ACHN (cell line): Measurements from ENCODE around the gene ING4.
"Not testable (repeated sequence)": the region's sequence is repeated elsewhere in the genome, so short reads cannot be mapped to it uniquely, and the experiment has no call there.

Experiments used
- DNase-seq: peaks from one replicate; pipeline ENCODE4 v3.0.0-alpha.2; 2015
- in situ Hi-C: cut with HindIII; loops from 2 replicates; pipeline ENCODE4 v1.10.0; 2017; ENCODE audit warnings: low sequenced_read_pairs, low pct_ligation_motif_present, low pct_unique_long_range_greater_than_20kb

The ING4 gene

DNA sequence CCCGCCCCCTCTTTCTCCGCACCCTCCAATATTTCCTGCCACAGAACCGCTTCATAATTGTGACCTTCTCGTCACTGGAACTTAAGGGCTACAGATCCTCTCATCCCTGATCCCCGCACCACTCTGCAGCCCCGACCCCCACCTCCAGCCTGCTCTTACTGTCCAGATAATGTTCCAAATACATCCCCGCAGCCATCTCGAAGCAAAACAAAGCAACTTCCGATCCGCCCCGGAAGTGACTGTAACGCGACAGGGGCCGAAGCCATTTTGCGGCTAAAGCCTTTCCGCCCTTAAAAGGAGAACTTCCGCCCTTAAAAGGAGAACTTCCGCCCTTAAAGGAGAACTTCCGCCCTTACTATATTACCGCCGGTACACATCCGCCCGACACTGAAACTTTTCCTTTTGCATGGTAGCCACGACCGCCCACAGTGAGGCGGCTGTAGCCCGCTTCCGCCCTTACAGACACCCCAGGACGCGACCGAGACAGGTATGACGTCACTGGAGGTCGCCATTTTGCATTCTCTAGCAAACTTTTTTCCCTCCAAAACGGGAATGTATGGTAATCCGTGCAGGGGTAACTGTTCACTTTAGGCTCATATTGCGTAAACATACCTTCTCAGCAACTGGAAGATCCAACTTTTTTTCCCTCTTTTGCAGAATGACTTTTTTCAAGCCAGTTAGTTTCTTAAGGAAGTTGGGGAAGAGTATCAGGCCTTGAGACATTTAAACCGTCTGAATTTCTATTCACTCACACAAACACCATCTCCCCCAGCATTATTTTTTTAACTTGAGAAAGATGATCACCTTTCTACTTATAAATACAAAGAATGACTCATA is at the start of gene ING4:
Gene ING4, minus strand, starts transcription at position 214 of the 837 bp plus-strand sequence. Its CDS starts 18 bp downstream, at position 196.
- in situ Hi-C loops, result no loop called here
- peak; percentile 100 for DNase-seq

DNA sequence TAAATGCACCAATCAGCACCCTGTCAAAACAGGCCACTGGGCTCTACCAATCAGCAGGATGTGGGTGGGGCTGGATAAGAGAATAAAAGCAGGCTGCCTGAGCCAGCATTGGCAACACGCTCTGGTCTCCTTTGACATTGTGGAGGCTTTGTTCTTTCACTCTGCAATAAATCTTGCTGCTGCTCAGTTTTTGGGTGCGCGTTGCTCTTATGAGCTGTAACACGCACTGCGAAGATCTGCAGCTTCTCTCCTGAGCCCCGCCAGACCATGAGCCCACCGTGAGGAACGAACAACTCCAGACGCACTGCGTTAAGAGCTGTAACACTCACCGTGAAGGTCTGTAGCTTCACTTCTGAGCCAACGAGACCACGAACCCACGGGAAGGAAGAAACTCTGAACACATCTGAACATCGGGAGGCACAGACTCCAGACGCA is 46.1 kb upstream of the ING4 start:
- no peak for DNase-seq
- in situ Hi-C loops, result no loop called here

DNA sequence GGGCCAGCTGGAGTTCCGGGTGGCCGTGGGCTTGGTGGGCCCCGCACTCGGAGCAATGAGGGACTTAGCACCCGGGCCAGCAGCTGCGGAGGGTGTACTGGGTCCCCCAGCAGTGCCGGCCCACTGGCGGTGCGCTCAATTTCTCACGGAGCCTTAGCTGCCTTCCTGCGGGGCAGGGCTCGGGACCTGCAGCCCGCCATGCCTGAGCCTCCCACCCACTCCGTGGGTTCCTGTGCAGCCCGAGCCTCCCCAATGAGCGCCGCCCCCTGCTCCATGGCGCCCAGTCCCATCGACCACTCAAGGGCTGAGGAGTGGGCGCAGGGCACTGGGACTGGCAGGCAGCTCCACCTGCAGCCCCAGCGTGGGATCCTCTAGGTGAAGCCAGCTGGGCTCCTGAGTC is 45.4 kb upstream of the ING4 start:
- DNase-seq, in situ Hi-C loops: not testable (repeated sequence)

DNA sequence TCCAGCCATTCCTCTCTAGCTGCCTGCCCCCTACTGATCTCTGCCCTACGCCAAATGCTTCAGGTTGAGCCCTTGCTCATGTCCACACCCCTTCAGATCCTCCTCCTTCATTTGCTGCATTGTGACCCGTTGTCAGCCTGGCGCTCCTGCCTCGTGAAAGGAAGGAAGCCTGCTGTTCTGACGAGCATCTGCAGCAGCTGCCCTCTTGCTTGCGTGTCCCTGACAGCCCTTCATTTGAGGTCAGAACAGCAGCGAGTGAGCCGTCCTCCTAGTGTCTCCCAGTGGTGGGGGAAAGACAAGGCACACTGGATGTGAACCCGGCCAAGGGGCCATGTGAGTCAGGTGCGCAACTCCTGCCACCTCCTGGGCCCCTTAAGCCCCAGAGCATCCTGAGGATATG is 40.7 kb upstream of the ING4 start:
- no peak for DNase-seq
- in situ Hi-C loops, result no loop called here

DNA sequence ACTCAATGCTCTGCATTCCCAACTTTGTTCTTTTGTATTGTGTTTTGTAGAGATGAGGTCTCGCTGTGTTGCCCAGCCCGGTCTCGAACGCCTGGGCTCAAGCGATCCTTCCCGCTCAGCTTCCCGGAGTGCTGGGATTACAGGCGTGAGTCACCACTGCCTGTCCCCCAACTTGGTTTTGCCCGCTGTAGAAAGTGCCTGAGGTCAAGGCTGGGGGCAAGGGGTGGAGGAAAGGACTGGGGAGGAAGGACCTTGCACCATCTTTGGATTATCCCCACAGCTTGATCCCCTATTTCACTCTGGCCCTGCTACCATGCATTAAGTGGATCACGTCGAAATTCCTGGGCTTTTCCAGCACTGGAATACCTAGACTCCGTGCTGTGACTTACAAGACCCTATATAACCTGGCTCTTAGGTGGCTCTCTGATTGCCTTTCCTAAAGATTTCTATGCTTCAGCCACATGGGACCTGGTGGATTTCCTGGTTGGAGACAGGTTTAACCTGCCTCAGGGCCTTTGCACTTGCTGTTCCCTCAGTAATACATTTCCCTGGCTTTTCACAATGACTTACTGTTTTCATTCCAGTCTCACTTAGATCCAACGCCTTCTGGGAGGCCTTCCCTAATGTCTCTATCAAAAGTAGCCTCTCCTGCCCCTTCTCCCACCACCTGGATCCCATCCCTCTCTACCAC is 38.3 kb upstream of the ING4 start:
- no peak for DNase-seq
- in situ Hi-C loops, result no loop called here

DNA sequence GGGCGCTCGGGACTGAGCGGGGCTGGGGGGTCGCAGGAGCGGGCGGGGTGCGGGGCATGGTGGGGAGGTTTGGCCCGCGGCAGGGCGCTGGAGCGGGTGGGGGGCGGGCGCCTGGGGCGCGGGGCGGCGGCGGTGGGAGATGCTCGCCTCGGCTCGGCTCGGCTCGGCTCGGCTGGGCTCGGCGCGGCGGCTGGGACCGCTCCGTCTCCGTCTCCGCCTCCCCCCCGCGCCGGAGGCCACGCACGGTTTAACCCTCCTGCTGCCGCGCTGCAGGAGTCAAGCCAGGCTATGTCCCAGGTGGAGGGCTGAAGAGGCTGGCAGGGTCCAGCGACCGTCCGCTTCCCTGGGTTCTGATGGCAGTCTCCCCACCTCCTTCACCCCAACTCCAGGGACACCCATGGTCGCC is 37.7 kb upstream of the ING4 start, which contains the start of gene PIANP:
Gene PIANP, minus strand, starts transcription at position 170 of the 406 bp plus-strand sequence. CDS start 2,754 bp downstream, outside the sequence.
- DNase-seq, result peak; percentile 49
- in situ Hi-C loops, result no loop called here

DNA sequence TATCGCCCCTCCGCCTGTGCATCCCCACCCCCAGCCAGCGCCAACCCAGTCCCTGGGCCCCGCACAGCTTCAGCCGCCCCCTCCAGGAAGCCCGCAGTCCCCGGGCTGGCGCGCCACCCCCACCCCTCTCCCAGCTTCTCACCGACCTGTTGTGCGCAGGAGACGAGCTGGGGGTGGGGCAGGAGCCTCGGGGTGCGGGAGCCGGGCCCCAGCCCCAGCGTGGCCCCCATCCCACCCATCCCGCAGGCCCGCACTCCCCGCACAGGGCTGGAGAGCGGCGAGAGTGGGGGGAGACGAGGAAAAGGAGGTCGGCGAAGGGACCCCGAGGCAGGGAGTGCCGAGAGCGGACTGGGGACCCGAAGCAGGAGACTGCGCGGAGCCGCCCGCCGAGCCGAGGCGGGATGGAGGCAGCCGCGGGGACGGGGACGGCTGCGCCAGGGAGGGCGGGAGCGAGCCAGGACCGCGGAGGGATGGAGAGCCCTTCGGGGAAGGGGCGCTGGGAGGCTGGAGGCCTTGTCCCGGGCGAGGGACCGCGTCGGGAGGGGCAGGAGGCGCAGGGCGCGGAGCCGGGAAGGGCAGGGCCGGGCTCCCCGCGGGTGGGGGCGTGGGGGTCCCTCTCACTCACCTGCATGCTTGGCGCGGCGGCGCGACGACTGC is 37.2 kb upstream of the ING4 start:
- DNase-seq, result no peak
- in situ Hi-C loops, result no loop called here

DNA sequence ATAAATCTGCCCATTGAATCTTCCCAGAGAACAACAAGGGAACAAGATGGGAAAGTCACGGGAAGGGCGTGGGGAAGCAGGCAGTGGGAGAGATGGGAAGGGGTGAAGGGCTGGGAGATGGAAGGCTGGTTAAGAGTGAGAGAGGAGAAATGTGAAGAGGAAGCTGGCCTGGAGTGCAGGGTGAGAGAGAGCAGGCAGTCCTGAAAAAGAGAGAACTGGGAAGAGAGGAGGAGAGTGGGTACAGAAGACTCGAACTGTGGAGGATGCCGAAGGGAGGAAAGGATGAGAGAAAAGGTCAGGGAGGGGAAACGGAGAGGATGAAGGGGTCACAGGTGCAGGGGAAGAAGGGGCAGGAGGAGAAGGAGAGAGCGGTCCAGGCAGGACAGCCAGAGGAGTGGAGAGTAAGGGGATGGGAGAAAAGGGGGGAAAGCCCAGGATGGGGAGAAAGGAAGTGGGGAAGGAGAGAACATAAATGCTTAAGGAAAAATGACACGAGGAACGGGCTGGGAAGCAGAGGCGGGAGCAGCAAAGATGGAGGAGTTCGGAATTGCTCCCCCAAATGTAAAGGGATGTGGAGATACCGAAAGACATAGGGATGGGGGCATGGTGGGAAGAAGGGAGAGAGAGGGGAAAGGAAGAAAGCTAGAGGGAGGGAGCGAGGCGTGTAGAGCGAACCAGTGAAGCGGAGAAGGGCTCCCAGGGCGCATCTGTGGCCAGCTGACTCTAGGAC is 36.5 kb upstream of the ING4 start:
- in situ Hi-C loops, result no loop called here

DNA sequence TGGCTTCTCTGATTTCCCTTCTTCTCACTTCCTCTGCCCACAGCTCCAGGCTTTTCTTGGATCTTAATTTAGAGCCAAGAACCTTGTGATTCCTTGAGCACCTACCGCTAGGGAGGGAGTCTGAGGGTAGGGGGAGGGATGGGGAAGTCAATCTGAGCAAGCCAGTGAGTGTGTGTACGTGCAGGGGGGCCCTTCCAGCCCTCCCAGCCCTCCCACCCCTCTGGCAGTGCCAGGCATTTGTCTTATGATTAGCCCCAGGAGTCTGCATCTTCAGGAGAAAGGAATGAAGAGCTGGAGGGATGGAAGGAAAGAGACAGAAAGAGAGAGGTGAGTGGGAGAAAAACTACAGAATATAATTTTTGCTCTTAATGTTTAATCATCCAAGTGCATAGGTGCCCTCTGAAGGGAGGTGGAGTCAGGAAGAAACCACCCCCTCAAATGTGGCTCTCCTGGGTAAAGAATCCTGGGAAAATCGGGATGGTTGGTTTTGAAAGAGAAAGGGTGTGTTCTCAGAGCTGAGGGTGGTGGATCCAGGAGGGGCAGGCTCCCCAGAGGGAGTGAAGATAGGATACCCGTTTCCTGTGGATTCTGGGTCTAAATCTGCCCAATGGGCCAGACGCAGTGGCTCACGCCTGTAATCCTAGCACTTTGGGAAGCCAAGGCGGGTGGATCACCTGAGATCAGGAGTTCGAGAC is 35.6 kb upstream of the ING4 start:
- no peak for DNase-seq
- in situ Hi-C loops, result no loop called here

More for the DNA sequence above, 36.5 kb upstream of the ING4 start:
- no peak for DNase-seq

DNA sequence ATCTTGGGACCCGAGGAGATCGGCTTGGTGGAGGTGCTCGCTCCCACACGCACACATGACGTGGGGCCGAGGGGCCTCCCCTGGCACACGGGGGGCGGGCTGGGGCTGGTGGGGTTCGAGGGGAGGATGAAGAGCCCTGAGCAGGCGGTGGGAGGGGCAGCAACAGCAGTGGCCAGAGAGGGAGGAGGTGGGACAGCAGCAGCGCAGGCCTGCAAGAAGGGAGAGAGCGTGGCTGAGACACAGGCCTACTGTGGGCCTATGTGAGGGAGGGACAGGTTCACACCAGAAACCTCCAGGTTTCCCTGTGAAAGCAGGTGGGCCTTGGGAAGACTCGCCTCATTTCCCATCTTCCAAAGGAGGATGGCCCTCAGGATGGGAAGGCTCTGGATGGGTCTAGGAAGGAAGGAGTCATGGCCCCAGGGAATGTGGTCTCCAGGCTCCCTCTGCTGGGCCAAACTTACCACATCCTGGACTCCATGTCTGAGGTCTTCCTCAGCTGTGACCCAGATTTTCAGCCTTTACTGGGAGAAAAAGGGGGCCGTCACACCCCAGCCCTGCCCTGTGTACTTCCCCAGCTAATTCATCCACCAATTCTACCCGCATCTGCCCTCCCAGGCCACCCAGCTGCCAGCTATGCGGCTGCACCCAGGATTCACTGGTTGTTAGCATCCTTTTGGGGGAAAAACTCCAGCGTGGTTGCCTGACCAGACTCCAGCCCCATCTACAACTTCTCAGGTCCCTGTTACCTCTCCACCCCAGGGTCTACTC is 34.8 kb upstream of the ING4 start:
- DNase-seq, result peak; percentile 79
- in situ Hi-C loops, result no loop called here

DNA sequence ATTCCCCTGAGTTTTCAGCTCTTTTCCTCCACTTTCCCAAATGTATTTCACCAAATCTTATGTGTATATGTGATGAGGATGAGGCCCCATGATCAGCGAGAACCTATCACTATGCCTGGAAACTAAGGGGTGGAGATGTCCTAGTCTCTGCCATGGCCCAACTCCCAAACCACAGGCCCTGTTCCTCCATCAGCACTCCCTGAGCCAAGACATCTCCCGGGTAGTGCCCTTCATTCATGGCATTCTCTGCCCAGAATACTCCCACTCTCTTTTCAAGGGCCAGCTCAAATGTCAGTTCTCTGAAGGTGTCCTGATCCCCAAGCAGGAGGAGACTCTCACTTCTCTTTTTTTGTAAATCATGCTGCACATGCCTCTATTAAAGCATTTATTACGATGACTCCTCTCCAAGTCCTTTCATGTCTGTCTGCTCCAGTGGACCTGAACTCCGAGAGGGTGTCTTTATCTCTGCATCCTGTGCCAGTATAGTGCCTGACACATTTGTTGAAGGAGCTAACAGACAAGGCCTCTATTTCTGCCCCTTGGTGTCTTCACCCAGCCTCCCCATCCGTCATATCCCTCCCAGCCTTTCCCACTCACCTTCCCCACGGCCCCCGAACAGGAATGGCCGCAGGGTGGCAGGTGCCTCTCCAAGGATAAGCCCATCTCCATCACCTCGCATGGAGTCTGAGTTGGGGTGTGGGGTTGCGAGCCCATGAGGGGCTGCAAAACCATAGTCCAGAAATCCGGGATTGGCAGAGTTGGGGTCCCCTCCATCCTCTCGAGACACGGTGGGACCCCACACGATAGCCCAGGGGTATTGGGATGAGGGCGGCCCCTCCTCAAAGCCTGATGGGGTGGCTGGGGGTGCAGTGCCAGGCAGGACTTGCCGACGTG is 34.0 kb upstream of the ING4 start:
- in situ Hi-C loops, result no loop called here
- DNase-seq, result no peak

DNA sequence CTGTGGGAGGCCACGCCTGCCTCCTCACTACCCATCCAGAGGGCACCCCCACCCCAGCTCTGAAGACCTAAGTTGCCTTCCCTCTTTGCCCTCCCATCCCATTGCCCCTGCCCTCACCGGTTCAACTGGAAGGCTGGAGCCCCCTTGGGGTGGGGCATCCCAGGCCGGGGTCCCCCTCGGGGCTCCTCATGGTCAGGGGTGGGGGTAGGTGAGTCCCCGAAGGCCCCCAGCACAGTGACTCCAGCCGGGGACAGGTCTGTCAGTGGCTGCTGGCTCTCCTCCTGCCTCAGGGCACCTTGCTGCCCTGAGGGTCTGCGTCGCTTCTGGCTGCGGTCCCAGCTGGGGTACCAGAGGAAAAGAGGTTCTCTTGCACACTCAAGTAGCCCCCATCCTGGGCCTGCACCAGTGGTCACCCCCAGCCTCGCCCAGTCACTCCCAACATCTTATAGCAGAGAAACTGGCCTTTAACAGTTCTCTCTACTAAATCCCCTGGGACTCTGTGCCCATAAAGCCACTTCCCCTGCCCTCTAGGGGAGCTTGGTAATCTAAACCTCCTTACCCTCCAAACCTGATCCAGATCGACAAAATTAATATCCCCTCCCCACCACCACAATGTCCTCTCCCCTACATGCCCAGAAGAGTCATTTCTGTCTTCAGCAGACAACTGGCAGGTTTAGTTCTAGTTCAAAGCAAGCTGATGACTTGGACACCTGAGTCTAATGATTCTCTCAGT is 32.6 kb upstream of the ING4 start:
- in situ Hi-C loops, result no loop called here

DNA sequence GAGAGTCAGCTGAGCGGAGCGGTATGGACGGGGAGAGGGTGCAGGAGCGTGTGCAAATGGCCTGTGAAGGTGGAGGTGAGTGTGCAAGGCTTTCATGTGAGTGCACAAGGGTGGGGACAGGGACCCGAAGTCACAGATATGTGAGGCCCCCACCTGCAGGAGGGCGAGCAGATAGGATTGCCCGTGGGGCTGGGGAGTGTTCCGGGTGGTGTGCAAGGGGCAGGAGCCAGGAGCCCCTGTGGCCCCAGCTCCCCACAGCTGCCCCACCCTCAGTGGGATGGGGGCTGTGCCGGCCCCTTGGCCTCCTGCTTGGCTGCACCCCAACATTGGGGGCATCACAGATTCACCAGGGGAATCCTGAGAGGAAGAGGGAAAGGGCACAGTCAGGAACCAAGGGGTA is 31.8 kb upstream of the ING4 start:
- in situ Hi-C loops, result no loop called here
- no peak for DNase-seq

More for the DNA sequence above, 32.6 kb upstream of the ING4 start:
- no peak for DNase-seq

DNA sequence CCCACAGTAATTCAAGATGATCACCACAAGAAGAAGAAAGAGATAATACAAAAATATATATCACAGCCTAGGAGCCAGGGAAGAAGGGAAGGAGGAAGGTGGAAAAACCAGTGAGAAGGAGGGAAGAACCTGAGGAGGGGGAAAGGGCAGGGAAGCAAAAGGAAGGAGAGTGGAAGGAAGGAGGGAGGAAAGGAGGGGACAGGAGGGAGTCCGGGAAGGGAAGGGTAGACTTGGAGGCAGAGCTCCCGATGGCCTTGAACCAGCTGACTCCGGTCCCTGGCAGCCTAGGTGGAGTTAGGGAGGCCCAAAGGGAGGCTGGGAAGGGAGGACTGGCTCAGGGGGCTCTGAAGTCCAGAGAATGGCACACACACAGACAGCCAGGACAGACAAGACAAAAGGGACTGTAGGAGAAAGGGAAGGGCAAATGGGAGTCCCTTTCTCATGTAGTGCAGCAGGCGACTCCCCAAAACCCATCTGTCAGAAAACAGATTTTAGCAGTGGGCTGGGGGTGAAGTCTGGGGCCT is 31.0 kb upstream of the ING4 start:
- DNase-seq, result no peak
- in situ Hi-C loops, result no loop called here

DNA sequence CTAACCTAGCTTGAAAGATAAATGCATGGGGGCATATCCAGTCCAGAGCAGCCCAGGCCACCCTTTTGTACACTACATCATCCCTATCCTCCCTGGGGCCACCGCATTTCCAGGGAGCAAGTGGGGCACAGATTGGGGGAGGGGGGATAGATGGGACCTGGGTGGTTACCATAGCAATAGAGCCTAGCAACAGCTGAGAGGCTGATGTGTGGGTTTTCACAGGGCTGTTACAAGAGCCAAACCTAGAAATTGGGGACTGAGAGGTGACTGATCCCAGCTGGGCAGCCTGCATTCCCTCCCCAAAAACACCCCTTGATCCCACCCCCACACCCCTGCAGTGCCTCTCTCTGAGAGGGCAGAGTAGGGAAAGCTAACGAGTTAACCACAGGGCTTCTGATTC is 30.0 kb upstream of the ING4 start:
- DNase-seq, result no peak
- in situ Hi-C loops, result no loop called here

DNA sequence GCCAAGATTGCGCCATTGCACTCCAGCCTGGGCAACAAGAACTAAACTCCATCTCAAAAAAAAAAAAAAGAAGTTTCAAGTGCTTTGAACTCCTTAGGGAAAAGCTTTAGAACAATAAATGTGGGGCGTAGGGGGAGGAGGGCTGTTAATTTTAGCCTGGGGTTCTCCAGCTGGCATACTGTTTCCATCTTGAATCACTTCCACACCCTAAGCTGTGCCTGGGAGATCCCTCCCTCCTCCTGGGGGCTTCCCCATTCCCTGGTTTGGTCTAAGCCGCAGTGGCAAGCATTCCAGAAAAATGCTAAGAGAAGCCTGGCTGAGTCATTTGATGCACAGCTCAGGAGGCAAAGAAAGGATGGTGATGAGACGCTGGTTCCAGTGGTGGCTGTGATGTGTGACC is 28.6 kb upstream of the ING4 start:
- DNase-seq, result no peak
- in situ Hi-C loops, result no loop called here
